Measurements from ENCODE around the gene TMEM42. TPM values are rescaled to one million over a fixed set of nuclear protein-coding genes. Genes with fewer than 3 reads are reported as not detected.

TMEM42 gene
- polyA plus RNA-seq, 1 donor from 2014 or later = 15.1 TPM

DNA sequence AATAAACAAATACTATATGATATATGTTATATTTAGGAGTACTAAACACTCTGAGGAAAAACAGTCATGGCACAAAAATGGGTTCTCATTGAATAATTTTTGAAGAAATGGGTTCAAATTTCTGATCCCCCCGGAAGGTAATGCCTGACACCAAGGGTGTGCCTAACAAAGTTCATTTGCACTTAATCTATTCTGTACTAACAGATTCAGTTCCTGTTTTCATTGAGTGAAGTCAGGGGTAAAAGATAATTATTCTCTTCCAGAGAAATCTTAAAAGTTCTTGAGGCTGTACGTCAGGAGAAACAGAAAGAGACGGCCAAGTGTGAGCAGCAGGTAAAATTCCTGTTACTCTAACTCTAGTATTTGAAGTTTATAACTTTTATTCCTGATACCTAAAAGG lies 34.5 kb upstream of the TMEM42 start (continued):
- TF ChIP-seq, protein P1, sequence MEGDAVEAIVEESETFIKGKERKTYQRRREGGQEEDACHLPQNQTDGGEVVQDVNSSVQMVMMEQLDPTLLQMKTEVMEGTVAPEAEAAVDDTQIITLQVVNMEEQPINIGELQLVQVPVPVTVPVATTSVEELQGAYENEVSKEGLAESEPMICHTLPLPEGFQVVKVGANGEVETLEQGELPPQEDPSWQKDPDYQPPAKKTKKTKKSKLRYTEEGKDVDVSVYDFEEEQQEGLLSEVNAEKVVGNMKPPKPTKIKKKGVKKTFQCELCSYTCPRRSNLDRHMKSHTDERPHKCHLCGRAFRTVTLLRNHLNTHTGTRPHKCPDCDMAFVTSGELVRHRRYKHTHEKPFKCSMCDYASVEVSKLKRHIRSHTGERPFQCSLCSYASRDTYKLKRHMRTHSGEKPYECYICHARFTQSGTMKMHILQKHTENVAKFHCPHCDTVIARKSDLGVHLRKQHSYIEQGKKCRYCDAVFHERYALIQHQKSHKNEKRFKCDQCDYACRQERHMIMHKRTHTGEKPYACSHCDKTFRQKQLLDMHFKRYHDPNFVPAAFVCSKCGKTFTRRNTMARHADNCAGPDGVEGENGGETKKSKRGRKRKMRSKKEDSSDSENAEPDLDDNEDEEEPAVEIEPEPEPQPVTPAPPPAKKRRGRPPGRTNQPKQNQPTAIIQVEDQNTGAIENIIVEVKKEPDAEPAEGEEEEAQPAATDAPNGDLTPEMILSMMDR (IDR thresholded peaks at IDR 0.05; ENCODE audit: poor library complexity, severe bottlenecking) = no peak
- TF ChIP-seq EP300 (conservative IDR thresholded peaks at IDR 0.05; ENCODE audit: poor library complexity, severe bottlenecking) = no peak

- Histone ChIP-seq H3K27me3 (ENCODE audit: insufficient read depth, low read depth, low read length) (no peaks in the 10 kb centered on the region), H2AFZ (ENCODE audit: low read depth, low read length) (no peak overlapping the region), H3K27ac (ENCODE audit: low read length) (no peak overlapping the region), H3K4me3 (ENCODE audit: low read length) (no peak overlapping the region), H4K20me1 (ENCODE audit: insufficient read depth) (no peaks in the 10 kb centered on the region), H3K9ac (ENCODE audit: low read length) (no peak overlapping the region), H3K4me2 (ENCODE audit: low read length) (no peak overlapping the region), H3K36me3 (ENCODE audit: insufficient read depth, low read length) (no peaks in the 10 kb centered on the region), H3K9me2 (ENCODE audit: insufficient read depth, low read length) (no peaks in the 10 kb centered on the region), H3K9me3 (ENCODE audit: low read length) (no peaks in the 10 kb centered on the region), H3F3A (ENCODE audit: insufficient read depth, low read length, poor library complexity, severe bottlenecking) (no peaks in the 10 kb centered on the region), H3K79me2 (replicated peaks; ENCODE audit: insufficient read depth, low read length) (no peaks in the 10 kb centered on the region)
- TF ChIP-seq RAD21 (conservative IDR thresholded peaks at IDR 0.05) = no peak
- no peak for TF ChIP-seq TAF1 (IDR thresholded peaks at IDR 0.05; ENCODE audit: low read depth)
- TF ChIP-seq, protein P1 (IDR thresholded peaks at IDR 0.05; ENCODE audit: poor library complexity, severe bottlenecking) = no peak
- no peak for TF ChIP-seq REST (IDR thresholded peaks at IDR 0.05; ENCODE audit: borderline replicate concordance)
- TF ChIP-seq POLR2AphosphoS5 (IDR thresholded peaks at IDR 0.05) = no peak
- TF ChIP-seq EZH2 (IDR thresholded peaks at IDR 0.05; ENCODE audit: borderline replicate concordance, insufficient read depth, low read length, poor library complexity, severe bottlenecking) = no peak
- TF ChIP-seq EP300 (conservative IDR thresholded peaks at IDR 0.05; ENCODE audit: poor library complexity, severe bottlenecking) = no peak
- TF ChIP-seq MXI1 (conservative IDR thresholded peaks at IDR 0.05; ENCODE audit: poor library complexity, severe bottlenecking) = no peak
- no peak for TF ChIP-seq SMC3 (conservative IDR thresholded peaks at IDR 0.05; ENCODE audit: poor library complexity)
Observed at GRCh38 chr3:44831232-44831631, 30.5 kb upstream of the TMEM42 start.

DNA sequence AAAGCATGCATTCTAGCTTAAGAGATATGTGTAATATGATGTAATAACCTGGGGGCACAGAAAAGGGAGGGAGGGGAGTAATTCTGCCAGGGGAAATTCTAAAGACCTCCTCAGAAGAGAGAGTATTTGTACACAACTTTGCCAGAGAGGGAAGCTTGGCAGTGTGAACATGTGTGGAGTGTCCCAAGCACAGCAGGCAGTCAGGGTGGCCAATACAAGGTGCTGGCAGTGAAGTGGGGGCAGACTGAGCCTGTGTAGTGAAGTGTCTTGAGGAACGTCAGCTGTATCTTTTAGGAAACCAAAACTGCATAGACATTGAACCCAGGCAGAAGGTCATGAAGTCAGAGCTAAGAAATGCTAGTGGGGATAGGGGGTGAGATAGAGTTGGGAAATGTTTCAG lies 29.7 kb upstream of the TMEM42 start:
- Histone ChIP-seq H3K36me3 (ENCODE audit: insufficient read depth, low read length) (no peaks in the 10 kb centered on the region), H3K9me3 (ENCODE audit: low read length) (no peaks in the 10 kb centered on the region), H3K9ac (ENCODE audit: low read length) (no peak overlapping the region), H3K27me3 (ENCODE audit: insufficient read depth, low read depth, low read length) (no peaks in the 10 kb centered on the region), H4K20me1 (ENCODE audit: insufficient read depth) (no peaks in the 10 kb centered on the region), H2AFZ (ENCODE audit: low read depth, low read length) (no peak overlapping the region), H3K4me3 (ENCODE audit: low read length) (no peak overlapping the region), H3K4me2 (ENCODE audit: low read length) (no peak overlapping the region), H3K27ac (ENCODE audit: low read length) (no peak overlapping the region), H3K9me2 (ENCODE audit: insufficient read depth, low read length) (no peaks in the 10 kb centered on the region), H3F3A (ENCODE audit: insufficient read depth, low read length, poor library complexity, severe bottlenecking) (no peaks in the 10 kb centered on the region), H3K79me2 (replicated peaks; ENCODE audit: insufficient read depth, low read length) (no peaks in the 10 kb centered on the region)
- TF ChIP-seq, protein P1 (IDR thresholded peaks at IDR 0.05; ENCODE audit: poor library complexity, severe bottlenecking) = no peak
- no peak for TF ChIP-seq POLR2AphosphoS5 (IDR thresholded peaks at IDR 0.05)
- no peak for TF ChIP-seq EP300 (conservative IDR thresholded peaks at IDR 0.05; ENCODE audit: poor library complexity, severe bottlenecking)
- no peak for TF ChIP-seq TAF1 (IDR thresholded peaks at IDR 0.05; ENCODE audit: low read depth)
- TF ChIP-seq EZH2 (IDR thresholded peaks at IDR 0.05; ENCODE audit: borderline replicate concordance, insufficient read depth, low read length, poor library complexity, severe bottlenecking) = no peak
- no peak for TF ChIP-seq REST (IDR thresholded peaks at IDR 0.05; ENCODE audit: borderline replicate concordance)
- no peak for TF ChIP-seq RAD21 (conservative IDR thresholded peaks at IDR 0.05)
- no peak for TF ChIP-seq SMC3 (conservative IDR thresholded peaks at IDR 0.05; ENCODE audit: poor library complexity)
- TF ChIP-seq MXI1 (conservative IDR thresholded peaks at IDR 0.05; ENCODE audit: poor library complexity, severe bottlenecking) = no peak
